HG03097 (cell line): ENCODE measurements around the gene TSPAN7.

Source experiments
- ATAC-seq: cut with Tn5 transposase; IDR thresholded peaks from one replicate; pipeline ENCODE4 v1.9.1; 2021; ENCODE audit not compliant: unreplicated experiment, low FRiP score

TSPAN7 gene, protein sequence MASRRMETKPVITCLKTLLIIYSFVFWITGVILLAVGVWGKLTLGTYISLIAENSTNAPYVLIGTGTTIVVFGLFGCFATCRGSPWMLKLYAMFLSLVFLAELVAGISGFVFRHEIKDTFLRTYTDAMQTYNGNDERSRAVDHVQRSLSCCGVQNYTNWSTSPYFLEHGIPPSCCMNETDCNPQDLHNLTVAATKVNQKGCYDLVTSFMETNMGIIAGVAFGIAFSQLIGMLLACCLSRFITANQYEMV

DNA sequence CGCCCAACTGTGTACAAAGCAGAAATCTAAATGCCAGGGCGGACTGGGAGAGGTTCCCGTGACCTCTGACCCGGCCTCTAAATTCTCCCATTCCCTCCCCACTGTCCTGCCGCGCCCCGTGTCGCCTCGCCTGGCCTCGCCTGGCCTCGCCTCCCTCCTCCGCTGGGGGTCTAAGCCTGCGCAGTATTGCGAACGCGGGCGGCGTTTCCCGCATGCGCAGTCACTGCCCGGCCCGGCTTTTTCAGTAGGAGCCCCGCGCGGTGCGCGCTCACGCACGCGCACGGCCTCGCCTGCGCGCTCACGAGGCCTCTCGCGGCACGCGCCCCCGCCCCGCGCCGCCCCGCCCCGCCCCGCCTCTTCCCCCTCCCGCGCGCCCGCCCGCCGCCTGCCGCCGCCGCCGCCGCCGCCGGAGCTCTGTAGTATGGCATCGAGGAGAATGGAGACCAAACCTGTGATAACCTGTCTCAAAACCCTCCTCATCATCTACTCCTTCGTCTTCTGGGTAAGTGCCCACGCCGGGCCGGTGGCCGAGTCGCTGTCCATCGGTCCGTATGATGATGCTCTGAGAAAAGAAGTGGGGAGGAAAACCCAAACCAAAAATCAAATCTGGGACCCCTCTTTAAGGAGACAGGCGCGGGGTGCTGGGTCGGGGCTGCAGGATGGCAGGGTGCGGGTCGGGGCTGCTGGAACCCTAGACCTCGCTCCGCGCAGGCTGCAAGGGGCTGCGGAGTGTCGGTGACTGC, at the start of gene TSPAN7:
TSS of gene TSPAN7 (plus strand) at position 417 of the 743 bp plus-strand sequence. CDS start at position 422, 5 bp downstream.
- no peak for ATAC-seq

GRCh38 chrX:38513112-38513742, 48.1 kb upstream of the TSPAN7 start:
- ATAC-seq = no peak

- ATAC-seq = no peak
Measured at GRCh38 chrX:38514016-38514854, 47.1 kb upstream of the TSPAN7 start.

GRCh38 chrX:38515291-38515690, 46.1 kb upstream of the TSPAN7 start:
- no peak for ATAC-seq

DNA sequence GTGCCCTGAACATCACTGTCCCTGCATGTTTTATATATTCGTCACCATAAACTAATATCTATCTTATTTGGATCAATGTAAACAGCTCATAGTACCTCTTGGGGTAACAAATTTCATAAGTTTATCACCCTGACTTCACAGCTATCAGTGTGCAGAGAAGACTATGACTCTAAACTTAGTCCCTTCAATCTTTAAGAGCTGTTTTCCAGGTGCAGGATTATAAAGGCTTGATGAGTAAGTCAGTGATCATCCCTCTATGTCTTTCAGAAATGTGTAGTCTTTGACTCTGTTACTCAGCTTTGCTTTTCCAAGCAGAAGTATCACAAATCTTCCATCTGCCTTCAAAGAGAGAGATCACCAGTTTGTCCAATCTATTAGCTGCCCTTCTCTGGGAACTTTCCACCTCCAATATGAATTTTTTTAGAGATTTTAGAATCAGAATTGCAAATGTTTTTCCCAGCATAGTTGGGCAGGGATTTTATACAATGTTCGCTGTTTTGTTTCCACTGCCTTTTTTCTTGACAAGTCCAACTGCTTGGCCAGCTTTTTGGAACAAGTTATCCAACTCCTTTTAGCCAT, 45.1 kb upstream of the TSPAN7 start:
- no peak for ATAC-seq

DNA sequence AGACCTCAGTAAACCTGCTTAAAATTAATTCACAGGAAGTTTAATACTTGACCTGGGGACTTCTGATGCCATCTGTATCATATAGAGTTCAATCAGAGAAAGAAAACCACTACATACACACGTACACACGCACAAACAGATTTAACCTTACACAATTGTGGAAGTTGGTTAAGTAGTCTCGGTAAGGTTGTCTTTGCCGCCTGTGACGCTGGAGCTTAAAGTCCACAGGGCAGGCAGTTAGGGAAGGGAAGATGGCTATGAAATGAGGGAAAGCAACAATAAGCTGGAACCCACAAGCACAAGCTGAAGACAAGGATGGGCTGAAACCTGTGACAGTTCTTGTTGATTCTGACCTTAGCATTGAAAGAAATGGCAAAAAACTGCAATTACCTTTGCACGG, 41.7 kb upstream of the TSPAN7 start:
- ATAC-seq = no peak

- ATAC-seq = no peak
Measured at GRCh38 chrX:38538134-38538533, 23.2 kb upstream of the TSPAN7 start.

DNA sequence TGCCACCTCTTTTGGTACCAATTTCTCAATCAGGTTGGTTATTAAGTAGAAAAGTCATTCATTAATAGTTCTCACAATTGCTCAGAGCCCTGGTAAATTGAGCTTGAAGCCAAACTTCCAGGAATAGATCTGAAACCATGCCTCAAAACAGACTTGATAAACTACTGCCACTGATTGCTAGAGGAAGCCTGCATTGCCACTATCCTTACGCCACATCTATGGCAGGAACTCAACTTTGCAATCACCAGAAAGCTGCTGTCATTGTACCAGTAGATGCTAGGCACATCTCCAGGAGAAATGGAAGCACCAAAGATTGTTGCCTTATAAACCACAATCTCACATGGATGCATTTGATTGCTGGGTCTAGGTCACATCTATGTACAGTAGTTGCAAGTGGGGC, 21.6 kb upstream of the TSPAN7 start:
- ATAC-seq = no peak

DNA sequence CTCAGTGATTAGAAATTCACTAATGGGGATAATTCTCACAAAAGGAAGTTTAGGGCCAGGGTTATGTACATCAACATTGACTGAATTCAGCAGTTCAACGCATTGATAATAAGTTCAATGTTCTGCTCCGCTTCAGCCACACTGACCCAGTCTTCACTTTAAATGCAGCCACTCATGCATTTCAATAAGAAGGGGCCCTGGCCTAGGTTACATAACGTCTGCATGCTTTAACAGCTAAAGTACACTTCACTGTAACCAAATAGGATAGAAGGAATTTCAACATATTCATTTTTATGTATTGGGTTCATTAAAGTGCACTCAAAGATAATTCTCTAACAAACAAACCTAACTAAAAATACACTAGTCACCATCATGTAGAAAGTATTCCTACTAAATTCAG, 12.8 kb upstream of the TSPAN7 start:
- ATAC-seq = no peak

- ATAC-seq = no peak
Measured at GRCh38 chrX:38552721-38553120, 8.6 kb upstream of the TSPAN7 start.

DNA sequence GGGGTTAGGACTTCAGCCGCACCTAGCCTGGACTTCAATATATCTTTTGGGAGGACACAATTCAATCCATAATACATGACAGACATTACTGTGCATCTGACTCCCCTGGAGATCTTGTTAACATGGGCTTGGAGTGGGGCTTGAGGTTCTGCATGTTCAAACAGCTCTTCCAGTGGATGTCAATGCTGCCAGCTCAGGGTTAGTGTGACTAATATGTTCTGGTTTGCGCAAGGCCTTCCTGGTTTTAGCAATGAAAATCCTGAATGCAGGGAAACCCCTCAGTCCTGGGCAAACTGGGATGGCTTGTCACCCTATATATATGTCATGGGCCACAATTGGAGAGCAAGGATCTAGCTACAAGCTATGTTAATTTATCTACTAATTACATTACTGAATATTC, 2.7 kb upstream of the TSPAN7 start:
- ATAC-seq = no peak

DNA sequence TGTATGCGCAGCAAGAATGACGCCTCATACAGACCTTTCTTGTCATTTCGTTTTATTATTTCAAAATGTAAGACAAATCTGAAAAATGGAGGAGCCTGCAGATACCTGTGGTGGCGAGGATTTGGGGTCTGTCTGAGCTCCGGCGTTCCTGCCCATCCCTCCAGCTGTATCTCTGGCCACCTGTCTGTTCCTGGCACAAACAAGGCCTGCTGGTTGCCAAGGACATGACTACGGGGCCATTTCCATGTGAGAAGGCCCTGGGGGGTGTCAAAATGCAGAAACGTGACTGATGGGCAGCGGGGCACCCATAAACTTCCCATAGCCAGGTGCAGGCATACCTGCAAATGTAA, 591 bp upstream of the TSPAN7 start:
- no peak for ATAC-seq

GRCh38 chrX:38561951-38562719, 793 bp downstream of the TSPAN7 start:
- no peak for ATAC-seq

GRCh38 chrX:38563030-38563429, 1.7 kb downstream of the TSPAN7 start:
- no peak for ATAC-seq

- ATAC-seq = no peak
Measured at GRCh38 chrX:38570396-38570795, 9.1 kb downstream of the TSPAN7 start.

DNA sequence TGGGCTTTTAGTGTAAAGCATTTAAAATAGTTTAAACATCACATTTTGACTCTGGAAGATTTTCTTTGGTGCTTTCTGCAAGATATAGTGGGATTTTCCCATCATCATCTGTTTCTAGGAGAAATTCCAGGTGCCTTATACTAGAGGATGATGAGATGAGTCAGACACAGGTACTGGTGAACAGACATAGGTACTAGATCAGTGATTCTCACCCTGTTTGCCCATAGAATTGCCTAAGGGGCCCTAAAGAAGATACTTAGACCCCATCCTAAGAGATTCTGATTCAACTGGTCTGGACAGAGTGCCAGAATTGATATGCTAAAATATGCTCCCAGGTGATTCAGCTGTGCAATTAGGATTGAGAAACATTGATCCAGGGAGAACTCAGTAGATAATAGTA, 9.7 kb downstream of the TSPAN7 start:
- no peak for ATAC-seq

- no peak for ATAC-seq
Measured at GRCh38 chrX:38574858-38575257, 13.5 kb downstream of the TSPAN7 start.

DNA sequence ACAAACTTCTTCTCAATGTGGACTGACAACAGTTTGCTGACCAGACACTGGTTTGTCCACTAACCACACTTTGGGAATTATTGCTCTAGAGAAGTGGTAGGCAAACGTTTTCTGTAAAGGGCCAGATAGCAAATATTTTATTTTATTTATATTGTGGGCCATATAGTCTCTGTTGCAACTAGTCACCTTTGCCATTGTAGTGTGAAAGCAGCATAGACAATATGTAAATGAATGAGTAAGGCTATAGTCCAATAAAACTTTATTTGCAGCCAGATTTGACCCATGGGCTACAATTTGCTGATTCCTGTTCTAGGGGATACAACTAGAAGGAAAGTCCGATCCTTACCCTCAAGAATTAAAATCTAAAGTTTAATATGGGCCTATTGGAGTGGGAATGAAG, 14.5 kb downstream of the TSPAN7 start:
- no peak for ATAC-seq

GRCh38 chrX:38577738-38578137, 16.4 kb downstream of the TSPAN7 start:
- no peak for ATAC-seq

GRCh38 chrX:38578167-38578566, 16.8 kb downstream of the TSPAN7 start:
- ATAC-seq = no peak
